ENCODE data around the gene ANKMY1. TPM values are rescaled to one million over a fixed set of nuclear protein-coding genes. Genes with fewer than 3 reads are reported as not detected.

Gene ANKMY1
- total RNA-seq, 1 donor from 2014 or later, result 25.6 TPM

- peak; percentile 55 for DNase-seq (ENCODE audit: low spot score)
Observed at GRCh38 chr2:240579771-240580614, 22.2 kb upstream of the ANKMY1 start.

- no peak for DNase-seq (ENCODE audit: low spot score)
Observed at GRCh38 chr2:240579071-240579762, 21.4 kb upstream of the ANKMY1 start.

- DNase-seq (ENCODE audit: low spot score), result no peak
Observed at GRCh38 chr2:240578488-240578887, 20.7 kb upstream of the ANKMY1 start.

- DNase-seq (ENCODE audit: low spot score), result no peak
Observed at GRCh38 chr2:240578110-240578450, 20.3 kb upstream of the ANKMY1 start.

- no peak for DNase-seq (ENCODE audit: low spot score)
Observed at GRCh38 chr2:240577281-240578109, 19.7 kb upstream of the ANKMY1 start.

GRCh38 chr2:240576436-240577205, 18.8 kb upstream of the ANKMY1 start:
- no peak for DNase-seq (ENCODE audit: low spot score)

- DNase-seq (ENCODE audit: low spot score), result no peak
Observed at GRCh38 chr2:240576036-240576435, 18.2 kb upstream of the ANKMY1 start.

GRCh38 chr2:240575101-240575965, 17.5 kb upstream of the ANKMY1 start:
- no peak for DNase-seq (ENCODE audit: low spot score)

GRCh38 chr2:240574386-240575100, 16.8 kb upstream of the ANKMY1 start:
- no peak for DNase-seq (ENCODE audit: low spot score)

GRCh38 chr2:240573516-240574385, 16.0 kb upstream of the ANKMY1 start:
- DNase-seq (ENCODE audit: low spot score), result no peak

- DNase-seq (ENCODE audit: low spot score), result no peak
Observed at GRCh38 chr2:240573071-240573515, 15.3 kb upstream of the ANKMY1 start.

GRCh38 chr2:240572141-240573031, 14.6 kb upstream of the ANKMY1 start:
- no peak for DNase-seq (ENCODE audit: low spot score)

- DNase-seq (ENCODE audit: low spot score), result no peak
Observed at GRCh38 chr2:240571314-240571973, 13.7 kb upstream of the ANKMY1 start.

GRCh38 chr2:240570531-240571313, 12.9 kb upstream of the ANKMY1 start:
- no peak for DNase-seq (ENCODE audit: low spot score)

GRCh38 chr2:240569998-240570530, 12.3 kb upstream of the ANKMY1 start:
- DNase-seq (ENCODE audit: low spot score), result no peak

GRCh38 chr2:240569523-240569997, 11.8 kb upstream of the ANKMY1 start:
- no peak for DNase-seq (ENCODE audit: low spot score)

Measured in mucosa of gallbladder (tissue), 1 donor.